Panc1 (cell line): ENCODE data around the gene ASTN2. TPM values are rescaled to one million over a fixed set of nuclear protein-coding genes. Genes with fewer than 3 reads are reported as not detected.

Experiments
- ATAC-seq: fragments of 200-7000 bp; cut with Tn5 transposase; 2 replicates; pipeline ENCODE4 v1.9.1; 2020; ENCODE audit warnings: mild to moderate bottlenecking, moderate library complexity
- BruUV-seq: library from RNA; stranded (reverse); fragments of 400-500 nt; replicated peaks from 2 replicates; lab custom pipeline; 2021; lab: Mats Ljungman, UMichigan
- CTCF ChIA-PET: fragments of 300-600 bp; sonication (Branson Sonifier 250); formaldehyde crosslinking; loops from one replicate; lab custom pipeline; 2022; ENCODE audit warnings: antibody characterized with exemption; lab: Charles Lee
- POLR2A ChIA-PET: fragments of 300-600 bp; sonication (Branson Sonifier 250); formaldehyde crosslinking; loops from one replicate; lab custom pipeline; 2022; ENCODE audit warnings: antibody characterized with exemption; lab: Charles Lee
- DNase-seq: peaks from one replicate; pipeline ENCODE4 v3.0.0-alpha.2; 2010; ENCODE audit warnings: low read depth, low spot score
- H3K27ac ChIP-seq: 2 replicates; pipeline ENCODE4 v1.5.1; 2011; ENCODE audit warnings: mild to moderate bottlenecking, low read length, inconsistent platforms
- H3K27me3 ChIP-seq: fragments of 200-500 bp; sonication (Bioruptor generic); 2 replicates; pipeline ENCODE4 v1.6.0; 2014; ENCODE audit warnings: low read length, inconsistent platforms; ENCODE audit not compliant: control insufficient read depth, insufficient read depth
- H3K36me3 ChIP-seq: fragments of 200-500 bp; sonication (Bioruptor generic); 2 replicates; pipeline ENCODE4 v1.5.1; 2014; ENCODE audit warnings: inconsistent platforms, mild to moderate bottlenecking, low read length, moderate library complexity; ENCODE audit not compliant: control insufficient read depth, insufficient read depth
- H3K4me1 ChIP-seq: 2 replicates; pipeline ENCODE4 v1.5.1; 2011; ENCODE audit warnings: inconsistent platforms, mild to moderate bottlenecking, low read length, moderate library complexity; ENCODE audit not compliant: control insufficient read depth, insufficient read depth
- H3K4me3 ChIP-seq, 2 experiments: 2 replicates each; pipeline ENCODE4 v1.5.1; 2011 to 2012; ENCODE audit warnings: low read depth in 2 of 2, low read length in 2 of 2, mild to moderate bottlenecking in 2 of 2, inconsistent platforms in 1 of 2, moderate library complexity in 1 of 2
- H3K9me3 ChIP-seq: fragments of 200-500 bp; sonication (Bioruptor generic); 2 replicates; pipeline ENCODE4 v1.5.1; 2014; ENCODE audit warnings: low read depth, mild to moderate bottlenecking, inconsistent platforms, low read length, moderate library complexity; ENCODE audit not compliant: control insufficient read depth, insufficient read depth
- CTCF ChIP-seq: fragments of 450-650 bp; IDR thresholded peaks from 2 replicates; pipeline ENCODE4 v1.5.1; 2017; ENCODE audit warnings: mild to moderate bottlenecking
- POLR2AphosphoS5 ChIP-seq: IDR thresholded peaks from 2 replicates; pipeline ENCODE4 v1.6.1; 2012; ENCODE audit warnings: mild to moderate bottlenecking, low read depth, low read length, moderate library complexity
- REST ChIP-seq, 2 experiments: IDR thresholded peaks; 2 replicates each; pipeline ENCODE4 v1.6.1; 2011 to 2012; ENCODE audit warnings: low read depth in 2 of 2, control low read depth in 1 of 2, low read length in 1 of 2, mild to moderate bottlenecking in 1 of 2, moderate library complexity in 1 of 2; ENCODE audit not compliant: insufficient read depth in 1 of 2
- SIN3A ChIP-seq: IDR thresholded peaks from 2 replicates; pipeline ENCODE4 v1.6.1; 2012; ENCODE audit warnings: low read depth, mild to moderate bottlenecking, low read length, moderate library complexity, borderline replicate concordance; ENCODE audit not compliant: insufficient read depth
- TCF7L2 ChIP-seq: IDR thresholded peaks from 2 replicates; pipeline ENCODE4 v1.6.1; 2011; ENCODE audit warnings: mild to moderate bottlenecking, low read depth, low read length, inconsistent platforms
- in situ Hi-C: cut with HindIII; loops from 2 replicates; pipeline ENCODE4 v1.10.0; 2016; ENCODE audit warnings: low sequenced_read_pairs, low pct_unique_long_range_greater_than_20kb
- intact Hi-C: fragments of 100-400 bp; cut with micrococcal nuclease; formaldehyde crosslinking; loops from one replicate; pipeline ENCODE4 v1.10.0; 2022; ENCODE audit not compliant: unreplicated experiment
- total RNA-seq: library from RNA; stranded (reverse); gene quantifications from one replicate; pipeline ENCODE4 v1.2.1, GENCODE V29; 2021; ENCODE audit not compliant: unreplicated experiment

ASTN2 gene
- total RNA-seq, 1 experiment from 2014 or later, result 3.9 TPM

GRCh38 chr9:116580853-116581252 is 834.0 kb downstream of the ASTN2 start:
- Histone ChIP-seq H3K27me3 (no peaks in the 10 kb centered on the region), H3K4me1 (no peaks in the 10 kb centered on the region), H3K4me3 (no peak overlapping the region), H3K27ac (no peak overlapping the region), H3K36me3 (no peaks in the 10 kb centered on the region), H3K9me3 (no peaks in the 10 kb centered on the region)
- in situ Hi-C loops, result no loop called here
- ATAC-seq (no peak), DNase-seq (no peak)
- intact Hi-C loops, result no loop called here
- TF ChIP-seq CTCF (no peak), REST (IDR thresholded peaks at IDR 0.05; ENCODE audit: insufficient read depth in 1 of 2, low read depth in 2 of 2, low read length in 1 of 2) (no peak), SIN3A (no peak), POLR2AphosphoS5 (no peak), TCF7L2 (no peak)
- BruUV-seq, result no TSS peak
- ChIA-PET POLR2A (no interaction called here), CTCF (no interaction called here)

DNA sequence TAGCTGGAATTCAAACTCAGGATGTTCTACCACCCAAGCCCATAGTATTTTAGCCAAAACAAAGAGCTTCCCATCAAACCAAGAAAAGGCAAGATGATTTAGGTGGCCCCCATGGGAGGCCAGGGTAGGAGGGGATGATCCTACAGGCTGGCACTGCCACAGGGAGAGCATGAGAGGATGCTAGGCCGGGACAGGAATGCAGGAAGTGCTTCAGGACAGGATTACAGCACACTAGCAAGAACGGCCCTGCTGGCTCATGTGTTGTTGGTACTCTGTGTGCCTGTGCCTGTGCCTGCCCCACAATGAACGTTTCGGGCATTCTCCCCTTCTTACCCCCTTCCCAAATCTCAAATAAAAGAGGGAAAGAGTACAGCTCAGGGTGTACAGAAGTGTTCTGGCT is 838.5 kb downstream of the ASTN2 start:
- intact Hi-C loops (loop anchor here (10.0 kb wide), 1 partner anchor 692 kb away; no protein-coding TSS in a partner anchor), in situ Hi-C loops (no loop called here)
- DNase-seq (no peak), ATAC-seq (no peak)
- H3K4me1 ChIP-seq, result peaks cover 6% of the 10 kb centered on the region; the same call in 1 of the 2 replicates
- no peaks in the 10 kb centered on the region for H3K9me3 ChIP-seq
- TF ChIP-seq REST (IDR thresholded peaks at IDR 0.05; ENCODE audit: insufficient read depth in 1 of 2, low read depth in 2 of 2, low read length in 1 of 2) (no peak), TCF7L2 (no peak), POLR2AphosphoS5 (no peak), SIN3A (no peak), CTCF (no peak)
- BruUV-seq, result no TSS peak
- H3K4me3 ChIP-seq, result no peak overlapping the region
- ChIA-PET CTCF (no interaction called here), POLR2A (no interaction called here)
- H3K27ac ChIP-seq, result no peak overlapping the region
- H3K36me3 ChIP-seq, result no peaks in the 10 kb centered on the region
- H3K27me3 ChIP-seq, result no peaks in the 10 kb centered on the region
